Measurements from ENCODE around the gene CNGA3.

Gene CNGA3

GRCh38 chr2:98377544-98377943 is 31.3 kb downstream of the CNGA3 start:
- DNase-seq (ENCODE audit: low spot score), result no peak

GRCh38 chr2:98378196-98378595 is 31.9 kb downstream of the CNGA3 start:
- DNase-seq (ENCODE audit: low spot score), result no peak

- peak; percentile 10 for DNase-seq (ENCODE audit: low spot score)
These were observed 32.6 kb downstream of the CNGA3 start for GRCh38 chr2:98378901-98379300.

- no peak for DNase-seq (ENCODE audit: low spot score)
These were observed 33.3 kb downstream of the CNGA3 start for GRCh38 chr2:98379311-98380202.

- no peak for DNase-seq (ENCODE audit: low spot score)
These were observed 33.9 kb downstream of the CNGA3 start for GRCh38 chr2:98380203-98380535.

- DNase-seq (ENCODE audit: low spot score), result no peak
These were observed 35.2 kb downstream of the CNGA3 start for GRCh38 chr2:98381494-98381893.

GRCh38 chr2:98382086-98382485 is 35.8 kb downstream of the CNGA3 start:
- no peak for DNase-seq (ENCODE audit: low spot score)

GRCh38 chr2:98382739-98383138 is 36.5 kb downstream of the CNGA3 start:
- DNase-seq (ENCODE audit: low spot score), result no peak

GRCh38 chr2:98383166-98383565 is 36.9 kb downstream of the CNGA3 start:
- no peak for DNase-seq (ENCODE audit: low spot score)

GRCh38 chr2:98385050-98385699 is 38.9 kb downstream of the CNGA3 start:
- peak; percentile 76 for DNase-seq (ENCODE audit: low spot score)

GRCh38 chr2:98387478-98387877 is 41.2 kb downstream of the CNGA3 start:
- DNase-seq (ENCODE audit: low spot score), result no peak

- no peak for DNase-seq (ENCODE audit: low spot score)
These were observed 41.8 kb downstream of the CNGA3 start for GRCh38 chr2:98388081-98388480.

GRCh38 chr2:98388601-98389250 is 42.5 kb downstream of the CNGA3 start:
- DNase-seq (ENCODE audit: low spot score), result no peak

- DNase-seq (ENCODE audit: low spot score), result no peak
These were observed 43.0 kb downstream of the CNGA3 start for GRCh38 chr2:98389251-98389605.

GRCh38 chr2:98390571-98391476 is 44.6 kb downstream of the CNGA3 start:
- DNase-seq (ENCODE audit: low spot score), result no peak

GRCh38 chr2:98391581-98392270 is 45.5 kb downstream of the CNGA3 start:
- no peak for DNase-seq (ENCODE audit: low spot score)

- no peak for DNase-seq (ENCODE audit: low spot score)
These were observed 47.1 kb downstream of the CNGA3 start for GRCh38 chr2:98393354-98393753.

GRCh38 chr2:98394595-98395153 is 48.4 kb downstream of the CNGA3 start:
- no peak for DNase-seq (ENCODE audit: low spot score)

- DNase-seq (ENCODE audit: low spot score), result no peak
These were observed 49.7 kb downstream of the CNGA3 start for GRCh38 chr2:98395977-98396376.

- no peak for DNase-seq (ENCODE audit: low spot score)
These were observed 50.6 kb downstream of the CNGA3 start for GRCh38 chr2:98396745-98397355.

- no peak for DNase-seq (ENCODE audit: low spot score)
These were observed 52.9 kb downstream of the CNGA3 start for GRCh38 chr2:98399140-98399539.
